HepG2 (cell line): ENCODE data around the gene LARP1B. TPM values are rescaled to one million over a fixed set of nuclear protein-coding genes. Genes with fewer than 3 reads are reported as not detected.

ENCODE experiments used
- FOXA3 ChIP-seq: IDR thresholded peaks from 2 replicates; pipeline ENCODE4 v1.6.1; 2016; ENCODE audit warnings: missing genetic modification reagents, missing compliant biosample characterization
- GATA4 ChIP-seq: sonication (generic); IDR thresholded peaks from 2 replicates; pipeline ENCODE4 v1.6.1; 2016; ENCODE audit warnings: antibody characterized with exemption, low read depth, borderline replicate concordance
- KAT8 ChIP-seq: IDR thresholded peaks from 2 replicates; pipeline ENCODE4 v1.6.1; 2016; ENCODE audit warnings: missing genetic modification reagents, missing compliant biosample characterization
- KDM2A ChIP-seq: sonication (generic); formaldehyde crosslinking; IDR thresholded peaks from 2 replicates; pipeline ENCODE4 v1.4.0; 2020; ENCODE audit warnings: low read depth, missing genetic modification reagents, borderline replicate concordance
- NCOA1 ChIP-seq: sonication (generic); formaldehyde crosslinking; IDR thresholded peaks from 2 replicates; pipeline ENCODE4 v1.9.0; 2021; ENCODE audit warnings: missing genetic modification reagents
- PRDM15 ChIP-seq: sonication (generic); formaldehyde crosslinking; IDR thresholded peaks from 2 replicates; pipeline ENCODE4 v1.4.0; 2020; ENCODE audit warnings: missing genetic modification reagents
- ZFYVE20 ChIP-seq: sonication (generic); formaldehyde crosslinking; IDR thresholded peaks from 2 replicates; pipeline ENCODE4 v1.8.0; 2023; ENCODE audit warnings: low read depth, mild to moderate bottlenecking, moderate library complexity, missing genetic modification reagents, borderline replicate concordance
- ZNF136 ChIP-seq: sonication (generic); formaldehyde crosslinking; IDR thresholded peaks from 2 replicates; pipeline ENCODE4 v1.8.1; 2022; ENCODE audit warnings: low read depth, mild to moderate bottlenecking, moderate library complexity, missing genetic modification reagents
- ZNF142 ChIP-seq: sonication (generic); formaldehyde crosslinking; IDR thresholded peaks from 2 replicates; pipeline ENCODE4 v1.4.0; 2020; ENCODE audit warnings: missing genetic modification reagents
- ZNF850 ChIP-seq: sonication (generic); formaldehyde crosslinking; conservative IDR thresholded peaks from 2 replicates; pipeline ENCODE4 v1.9.0; 2021; ENCODE audit warnings: mild to moderate bottlenecking, missing genetic modification reagents
- ZSCAN20 ChIP-seq: sonication (generic); formaldehyde crosslinking; IDR thresholded peaks from 2 replicates; pipeline ENCODE4 v1.4.0; 2020; ENCODE audit warnings: missing genetic modification reagents, mild to moderate bottlenecking, borderline replicate concordance
- polyA plus RNA-seq, 8 experiments: library from polyadenylated mRNA; depleted of rRNA in 3 of 8; stranded (reverse) in 7 of 8; unstranded in 1 of 8; fragments of >200 nt; fragmentation: Illumina TruSeq in 4 of 8; extraction: Trizol in 4 of 8; gene quantifications; 2 replicates each; pipeline versions ENCODE4 v1.2.1 to v1.2.3, GENCODE V29; 2011 to 2016; ENCODE audit warnings: low read depth in 4 of 8, missing spikeins in 1 of 8, mixed read lengths in 1 of 8; ENCODE audit not compliant: insufficient read depth in 1 of 8
- total RNA-seq, 5 experiments: library from RNA; depleted of rRNA; stranded (reverse); fragments of >200 nt; fragmentation: Illumina TruSeq; extraction: Trizol; gene quantifications; 2 replicates each; pipeline ENCODE4 v1.2.3, GENCODE V29; 2016; ENCODE audit warnings: low read depth in 1 of 5
- TF ChIP-seq, protein P1 (sequence below): sonication (generic); formaldehyde crosslinking; IDR thresholded peaks from 2 replicates; pipeline ENCODE4 v1.4.0; 2020; ENCODE audit warnings: missing genetic modification reagents, borderline replicate concordance
- TF ChIP-seq, protein P2 (sequence below): sonication (generic); formaldehyde crosslinking; IDR thresholded peaks from 2 replicates; pipeline ENCODE4 v1.9.0; 2021; ENCODE audit warnings: missing genetic modification reagents, borderline replicate concordance

LARP1B gene
- total and polyA plus RNA-seq, 2 of the 13 experiments (the other 11 are each of a cell fraction or from before 2014, with no cell fraction given), result 19.2 to 52.7 TPM

DNA sequence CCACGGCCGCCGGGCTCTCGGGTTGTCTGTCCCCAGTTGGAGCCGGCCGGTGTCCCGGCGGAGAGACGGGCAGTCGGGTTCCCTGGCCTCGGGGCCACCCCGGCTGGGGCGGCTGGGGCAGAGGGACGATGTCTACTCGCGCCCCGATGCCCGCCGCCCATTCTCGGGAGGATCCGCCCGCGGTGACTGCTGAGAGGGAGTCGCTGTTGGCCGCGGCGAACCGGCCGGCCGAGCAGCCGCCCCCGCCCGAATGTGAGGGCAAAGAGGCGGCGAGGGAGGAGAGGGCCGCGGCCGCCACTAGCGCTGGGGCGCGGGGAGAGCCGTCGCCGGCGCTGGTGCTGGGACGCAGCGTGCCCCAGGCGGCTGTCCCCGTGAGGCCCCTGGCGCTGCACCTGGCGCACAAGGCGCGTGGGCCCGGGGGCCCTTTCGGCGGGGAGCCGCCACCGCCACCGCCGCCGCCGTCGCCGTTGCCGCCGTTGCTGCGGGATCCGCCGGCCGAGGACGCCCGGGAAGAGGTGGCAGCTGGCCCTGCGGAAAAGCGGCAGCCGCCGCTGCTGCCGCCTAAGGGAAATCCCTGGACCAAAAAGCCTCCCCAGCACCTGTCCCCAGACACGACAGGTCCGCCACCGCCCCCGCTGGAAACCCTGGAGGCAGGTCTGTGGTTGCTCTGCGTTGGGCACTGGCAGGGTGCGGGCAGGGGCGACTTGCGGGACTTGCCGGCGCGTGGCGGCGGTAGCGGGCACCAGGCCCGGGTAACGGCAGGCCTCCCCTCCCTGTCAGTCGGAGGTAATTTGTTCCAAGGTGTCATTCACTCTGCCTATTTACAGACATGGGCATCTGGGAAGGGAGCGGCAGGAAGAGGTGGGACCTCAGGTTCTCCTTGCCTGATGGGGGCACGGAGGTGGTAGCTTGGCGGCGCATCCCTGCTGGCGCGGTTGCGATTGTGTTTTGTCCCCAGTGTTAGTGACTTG is 739 bp downstream of the LARP1B start (continued):
- TF ChIP-seq NCOA1 (CRISPR knock-in tag) (no peak), ZSCAN20 (CRISPR knock-in tag) (peak; percentile 52; the same call in 1 of the 2 replicates), ZNF136 (CRISPR knock-in tag) (no peak), ZFYVE20 (CRISPR knock-in tag) (no peak), FOXA3 (peak; percentile 58), ZNF850 (CRISPR knock-in tag) (no peak), ZNF142 (CRISPR knock-in tag) (0 out of 2 replicates have a peak, but pooled peaks have one; percentile 54), KDM2A (CRISPR knock-in tag) (no peak; the same call in 1 of the 2 replicates), KAT8 (CRISPR knock-in tag) (no peak), PRDM15 (no peak), GATA4 (no peak)
- TF ChIP-seq, protein P1, sequence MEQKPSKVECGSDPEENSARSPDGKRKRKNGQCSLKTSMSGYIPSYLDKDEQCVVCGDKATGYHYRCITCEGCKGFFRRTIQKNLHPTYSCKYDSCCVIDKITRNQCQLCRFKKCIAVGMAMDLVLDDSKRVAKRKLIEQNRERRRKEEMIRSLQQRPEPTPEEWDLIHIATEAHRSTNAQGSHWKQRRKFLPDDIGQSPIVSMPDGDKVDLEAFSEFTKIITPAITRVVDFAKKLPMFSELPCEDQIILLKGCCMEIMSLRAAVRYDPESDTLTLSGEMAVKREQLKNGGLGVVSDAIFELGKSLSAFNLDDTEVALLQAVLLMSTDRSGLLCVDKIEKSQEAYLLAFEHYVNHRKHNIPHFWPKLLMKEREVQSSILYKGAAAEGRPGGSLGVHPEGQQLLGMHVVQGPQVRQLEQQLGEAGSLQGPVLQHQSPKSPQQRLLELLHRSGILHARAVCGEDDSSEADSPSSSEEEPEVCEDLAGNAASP (CRISPR knock-in tag), result 0 out of 2 replicates have a peak, but pooled peaks have one; percentile 18
- TF ChIP-seq, protein P2, sequence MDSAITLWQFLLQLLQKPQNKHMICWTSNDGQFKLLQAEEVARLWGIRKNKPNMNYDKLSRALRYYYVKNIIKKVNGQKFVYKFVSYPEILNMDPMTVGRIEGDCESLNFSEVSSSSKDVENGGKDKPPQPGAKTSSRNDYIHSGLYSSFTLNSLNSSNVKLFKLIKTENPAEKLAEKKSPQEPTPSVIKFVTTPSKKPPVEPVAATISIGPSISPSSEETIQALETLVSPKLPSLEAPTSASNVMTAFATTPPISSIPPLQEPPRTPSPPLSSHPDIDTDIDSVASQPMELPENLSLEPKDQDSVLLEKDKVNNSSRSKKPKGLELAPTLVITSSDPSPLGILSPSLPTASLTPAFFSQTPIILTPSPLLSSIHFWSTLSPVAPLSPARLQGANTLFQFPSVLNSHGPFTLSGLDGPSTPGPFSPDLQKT (CRISPR knock-in tag), result no peak
